NCI-H187 treated with DMSO at 0.1 percent for 48 hours (cell line): Measurements from ENCODE around the gene BUB1.
"Not testable (repeated sequence)": the region's sequence is repeated elsewhere in the genome, so short reads cannot be mapped to it uniquely, and the experiment has no call there.

ENCODE experiments used
- DNase-seq: peaks from one replicate; lab custom pipeline; 2025; lab: John Stamatoyannopoulos, UW

The BUB1 gene

DNA sequence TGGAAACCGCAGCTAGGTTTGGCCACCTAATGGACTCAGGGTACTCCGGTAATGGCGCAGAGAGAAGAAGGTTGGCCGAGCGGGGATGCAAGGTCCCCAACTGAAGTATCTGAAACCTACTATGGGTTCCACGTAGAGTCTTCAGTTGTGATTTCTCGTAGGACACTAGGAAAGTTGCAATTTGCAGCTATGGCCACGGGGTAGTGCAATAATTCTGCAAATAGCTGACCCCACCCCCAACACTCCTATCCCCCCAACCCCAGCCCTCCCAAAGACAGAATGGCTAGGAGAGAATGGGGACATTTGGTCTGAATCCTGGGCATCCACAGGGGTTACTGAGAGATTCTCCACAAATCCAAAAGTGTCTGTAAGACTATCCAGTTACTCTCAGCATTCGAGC is 75.7 kb downstream of the BUB1 start:
- DNase-seq: not testable (repeated sequence)

- not testable (repeated sequence) for DNase-seq
These were observed 85.9 kb downstream of the BUB1 start for GRCh38 chr2:110591973-110592372.

- DNase-seq: not testable (repeated sequence)
These were observed 88.1 kb downstream of the BUB1 start for GRCh38 chr2:110589677-110590330.

- not testable (repeated sequence) for DNase-seq
These were observed 89.3 kb downstream of the BUB1 start for GRCh38 chr2:110588520-110588919.
